ENCODE data around the gene UGT1A5. TPM values are rescaled to one million over a fixed set of nuclear protein-coding genes. Genes with fewer than 3 reads are reported as not detected.

The UGT1A5 gene
- total RNA-seq, 4 donors from 2014 or later = 7.2 to 24.2 (median 15.0) TPM; not detected in 1

- H3K27ac ChIP-seq = no peak overlapping the region
- no peak for DNase-seq
Observed at GRCh38 chr2:233793465-233794127, 80.9 kb downstream of the UGT1A5 start.

GRCh38 chr2:233794128-233794658 lies 81.5 kb downstream of the UGT1A5 start:
- no peaks in the 10 kb centered on the region for H3K27me3 ChIP-seq
- no peak overlapping the region for H3K27ac ChIP-seq
- DNase-seq = no peak
- no peaks in the 10 kb centered on the region for H3K36me3 ChIP-seq
- H3K9me3 ChIP-seq = no peaks in the 10 kb centered on the region
- TF ChIP-seq CTCF (IDR thresholded peaks at IDR 0.05) (no peak), POLR2A (IDR thresholded peaks at IDR 0.05) (no peak)
- H3K4me1 ChIP-seq = no peaks in the 10 kb centered on the region
- H3K4me3 ChIP-seq = no peak overlapping the region

More at GRCh38 chr2:233793465-233794127, 80.9 kb downstream of the UGT1A5 start:
- TF ChIP-seq POLR2A (IDR thresholded peaks at IDR 0.05) (no peak), CTCF (IDR thresholded peaks at IDR 0.05) (no peak)
- Histone ChIP-seq H3K9me3 (no peaks in the 10 kb centered on the region), H3K4me3 (no peak overlapping the region), H3K36me3 (no peaks in the 10 kb centered on the region), H3K4me1 (no peaks in the 10 kb centered on the region), H3K27me3 (no peaks in the 10 kb centered on the region)

- H3K4me3 ChIP-seq = no peak overlapping the region
- H3K4me1 ChIP-seq = no peaks in the 10 kb centered on the region
- H3K36me3 ChIP-seq = no peaks in the 10 kb centered on the region
- peak in 1 of 3 donors; percentile 35 for DNase-seq
- TF ChIP-seq POLR2A (IDR thresholded peaks at IDR 0.05) = no peak
- no peak for TF ChIP-seq CTCF (IDR thresholded peaks at IDR 0.05)
- H3K27ac ChIP-seq = no peak overlapping the region
- H3K27me3 ChIP-seq = no peaks in the 10 kb centered on the region
- no peaks in the 10 kb centered on the region for H3K9me3 ChIP-seq
Observed at GRCh38 chr2:233795735-233796171, 83.0 kb downstream of the UGT1A5 start.

- Histone ChIP-seq H3K9me3 (no peaks in the 10 kb centered on the region), H3K36me3 (no peaks in the 10 kb centered on the region), H3K27ac (no peak overlapping the region), H3K4me3 (no peak overlapping the region), H3K4me1 (no peaks in the 10 kb centered on the region), H3K27me3 (no peaks in the 10 kb centered on the region)
- DNase-seq = peak in 1 of 3 donors; percentile 16
- TF ChIP-seq CTCF (IDR thresholded peaks at IDR 0.05) (no peak), POLR2A (IDR thresholded peaks at IDR 0.05) (no peak)
Observed at GRCh38 chr2:233796254-233796653, 83.5 kb downstream of the UGT1A5 start.

GRCh38 chr2:233798335-233799086 lies 85.8 kb downstream of the UGT1A5 start:
- Histone ChIP-seq H3K27ac (no peak overlapping the region), H3K4me1 (no peaks in the 10 kb centered on the region), H3K27me3 (no peaks in the 10 kb centered on the region), H3K36me3 (no peaks in the 10 kb centered on the region), H3K4me3 (no peak overlapping the region), H3K9me3 (no peaks in the 10 kb centered on the region)
- peak in 1 of 3 donors; percentile 26 for DNase-seq
- TF ChIP-seq CTCF (IDR thresholded peaks at IDR 0.05) (no peak), POLR2A (IDR thresholded peaks at IDR 0.05) (no peak)
